HT-29 (cell line): ENCODE measurements around the gene ATXN7. TPM values are rescaled to one million over a fixed set of nuclear protein-coding genes. Genes with fewer than 3 reads are reported as not detected.
A peak's percentile ranks its signal among the peaks of the same experiment; 100 is the strongest.

Source experiments
- DNase-seq: peaks from one replicate; pipeline ENCODE4 v3.0.0-alpha.2; 2015; ENCODE audit warnings: low spot score
- total RNA-seq: library from RNA; depleted of rRNA; stranded (reverse); fragments of >200 nt; shearing (Covaris generic); gene quantifications from 2 replicates; pipeline ENCODE4 v1.2.3, GENCODE V29; 2014

The ATXN7 gene
- total RNA-seq, 1 experiment from 2014 or later, result 3.0 TPM

DNA sequence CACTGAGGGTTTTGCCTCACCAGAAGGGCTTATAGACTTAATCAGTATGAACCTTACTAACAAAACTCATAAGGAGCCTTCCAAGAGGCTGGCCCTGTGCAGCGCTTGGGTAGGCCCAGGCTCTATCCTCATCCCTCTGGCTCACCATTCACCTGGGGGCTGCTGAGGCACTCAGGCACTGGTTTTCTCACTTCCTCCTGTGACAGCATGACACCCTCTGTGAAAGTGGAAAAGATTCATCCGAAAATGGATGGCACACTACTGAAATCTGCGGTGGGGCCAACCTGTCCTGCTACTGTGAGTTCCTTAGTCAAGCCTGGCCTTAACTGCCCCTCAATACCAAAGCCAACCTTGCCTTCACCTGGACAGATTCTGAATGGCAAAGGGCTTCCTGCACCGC, 118.3 kb downstream of the ATXN7 start:
- no peak for DNase-seq

DNA sequence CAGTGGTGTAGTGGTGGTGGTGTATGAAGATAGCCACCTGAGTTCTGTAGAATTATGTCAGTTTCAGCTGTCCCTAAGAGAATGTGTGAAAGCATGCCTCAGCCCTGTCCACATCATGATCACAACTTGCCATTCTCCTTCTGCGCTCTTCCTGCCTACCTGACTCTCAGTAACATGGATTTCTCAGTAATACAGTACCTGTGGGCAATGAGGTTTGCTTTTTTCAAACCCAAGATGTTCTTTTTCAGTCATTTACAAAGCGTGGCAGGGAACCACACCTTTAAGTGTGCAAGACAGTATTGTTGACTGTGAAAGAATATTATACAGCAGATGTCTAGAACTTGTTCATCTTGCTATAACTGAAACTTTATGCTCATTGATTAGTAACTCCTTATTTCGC, 120.7 kb downstream of the ATXN7 start:
- DNase-seq, result no peak

DNA sequence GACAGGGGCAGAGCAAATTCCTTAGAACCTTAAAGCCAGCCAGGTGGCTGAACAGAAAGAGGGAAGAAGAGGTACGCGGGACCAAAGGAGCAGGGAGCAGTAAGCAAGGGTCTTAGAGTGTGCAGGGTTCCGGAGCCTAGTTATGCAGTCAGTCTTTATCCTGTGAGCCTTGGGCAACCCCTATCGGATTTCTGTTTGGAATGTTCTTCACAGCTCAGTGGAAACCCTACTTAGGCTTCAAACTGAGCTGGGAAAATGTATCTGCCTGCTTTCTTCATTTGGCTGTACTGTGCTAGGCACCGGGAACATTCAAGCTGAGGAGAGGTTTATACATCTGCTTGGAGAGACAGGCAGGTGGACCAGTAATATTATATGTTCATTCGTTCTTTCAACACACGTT, 122.5 kb downstream of the ATXN7 start:
- no peak for DNase-seq

DNA sequence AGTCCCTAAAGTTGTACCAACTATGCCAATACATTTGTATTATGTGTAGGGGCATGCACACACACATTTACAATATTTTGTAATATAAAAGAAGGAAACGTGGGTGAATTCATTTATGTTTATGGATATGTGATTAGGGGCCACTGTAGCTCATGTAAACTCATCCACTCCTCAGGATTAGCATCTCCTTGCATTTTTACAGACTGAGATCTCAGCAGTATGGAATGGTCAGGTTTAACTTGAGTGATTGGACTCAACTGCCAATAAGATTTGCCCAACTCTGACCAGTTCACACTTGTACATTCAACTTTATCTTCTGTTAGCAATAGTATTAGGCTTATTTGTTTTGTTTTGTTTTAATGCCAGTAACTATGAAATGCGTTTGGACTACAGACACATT, 123.2 kb downstream of the ATXN7 start:
- no peak for DNase-seq

DNA sequence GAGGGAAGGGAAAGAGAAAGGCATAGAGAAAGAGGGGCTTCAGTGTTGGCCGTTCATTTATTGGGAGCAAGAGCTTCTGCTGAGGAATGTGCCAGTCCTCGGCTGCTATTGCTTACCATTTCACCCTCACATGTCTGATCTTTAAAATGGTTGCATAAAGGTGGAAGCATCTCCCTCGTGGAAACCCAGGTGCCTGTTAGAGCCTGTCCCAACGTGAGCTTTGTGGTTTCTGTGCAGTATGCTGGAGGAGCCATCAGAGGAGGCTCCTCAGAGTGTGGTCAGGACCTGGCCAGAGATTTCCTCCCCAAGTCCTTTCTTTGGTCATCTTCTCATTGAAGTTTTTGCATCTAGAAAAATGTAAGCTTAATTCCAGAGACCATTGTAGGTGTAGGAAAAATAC, 125.3 kb downstream of the ATXN7 start:
- DNase-seq, result no peak

DNA sequence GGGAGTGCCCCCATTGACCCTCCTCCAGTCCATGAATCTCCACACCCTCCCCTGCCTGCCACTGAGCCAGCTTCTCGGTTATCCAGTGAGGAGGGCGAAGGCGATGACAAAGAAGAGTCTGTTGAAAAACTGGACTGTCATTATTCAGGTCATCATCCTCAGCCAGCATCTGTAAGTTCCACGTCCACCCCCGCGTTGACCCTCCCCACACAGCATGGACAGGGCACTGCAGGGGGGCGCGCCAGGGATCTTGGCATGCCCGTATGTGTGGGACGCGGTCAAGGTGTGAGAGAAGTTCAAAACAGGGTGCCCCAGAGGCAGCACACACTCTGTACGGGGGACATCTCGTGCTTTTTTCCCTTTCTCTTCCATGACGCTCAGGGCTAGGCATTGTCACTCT, 126.5 kb downstream of the ATXN7 start:
- no peak for DNase-seq

DNA sequence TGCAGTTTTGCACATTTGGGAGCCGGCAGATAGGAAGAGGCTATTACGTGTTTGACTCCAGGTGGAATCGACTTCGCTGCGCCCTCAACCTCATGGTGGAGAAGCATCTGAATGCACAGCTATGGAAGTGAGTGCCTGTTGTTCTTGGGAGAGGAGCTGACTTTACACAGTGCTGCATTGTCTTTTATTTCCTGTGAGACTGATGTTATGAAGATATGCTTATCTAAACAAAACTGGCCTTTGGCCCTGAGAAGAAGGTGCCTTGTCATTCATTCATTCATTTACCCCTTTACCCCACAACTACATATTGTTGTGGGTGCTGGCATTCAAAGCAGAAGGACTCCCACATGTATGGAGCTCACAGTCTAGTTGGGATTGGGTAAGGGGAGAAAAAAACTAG, 127.1 kb downstream of the ATXN7 start:
- no peak for DNase-seq

DNA sequence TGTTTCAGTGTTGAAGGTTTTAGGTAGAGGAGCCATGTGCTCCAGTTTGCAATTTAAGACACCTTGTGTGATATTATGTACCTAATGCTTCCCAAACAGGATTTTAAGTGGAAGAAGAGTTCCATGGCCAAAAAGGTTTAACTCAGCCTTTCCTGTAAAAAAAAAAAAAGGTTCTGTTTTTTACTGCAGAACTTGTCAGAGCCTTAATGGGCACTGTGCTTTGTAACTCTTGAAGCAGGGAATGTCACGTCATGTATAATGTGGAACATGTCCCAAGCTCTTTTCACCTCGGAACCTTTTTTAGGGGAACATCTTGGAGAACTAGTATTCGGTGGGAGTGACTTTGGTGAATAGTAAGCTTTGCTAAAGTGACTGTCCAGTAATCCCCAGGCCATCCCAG, 128.0 kb downstream of the ATXN7 start:
- DNase-seq, result no peak

DNA sequence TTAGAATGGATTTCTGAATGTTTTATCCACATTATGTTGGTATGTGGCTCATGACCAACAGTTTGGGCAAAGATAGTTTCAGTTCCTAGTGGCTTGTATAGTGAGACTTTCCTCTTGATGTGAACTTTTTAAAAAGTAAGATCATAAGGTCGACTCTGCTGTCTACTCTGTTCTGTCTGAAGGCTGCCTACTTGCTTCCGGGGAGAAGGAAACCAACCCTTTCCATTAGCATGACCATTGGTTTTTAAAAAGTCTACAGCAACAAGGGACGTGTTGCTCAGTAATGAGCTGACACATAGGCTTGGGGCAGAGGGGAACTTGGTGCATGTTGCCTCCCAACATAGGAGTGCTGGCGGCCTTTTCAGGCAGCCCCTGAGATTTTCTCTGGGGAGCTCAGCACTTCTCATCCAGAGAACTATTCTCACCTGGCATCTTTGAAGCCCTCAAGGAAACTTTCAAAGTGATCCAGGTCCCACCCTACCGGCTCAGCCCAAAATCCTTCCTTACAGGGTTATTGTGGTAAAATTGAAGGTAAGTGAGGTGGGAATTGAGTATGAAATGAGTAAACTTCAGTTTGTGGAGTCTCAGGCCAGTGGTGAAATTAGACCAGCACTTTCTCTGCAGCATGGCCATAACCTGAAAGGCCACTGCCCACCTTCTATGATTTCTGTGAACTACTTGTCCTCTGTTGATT, 129.0 kb downstream of the ATXN7 start:
- no peak for DNase-seq

DNA sequence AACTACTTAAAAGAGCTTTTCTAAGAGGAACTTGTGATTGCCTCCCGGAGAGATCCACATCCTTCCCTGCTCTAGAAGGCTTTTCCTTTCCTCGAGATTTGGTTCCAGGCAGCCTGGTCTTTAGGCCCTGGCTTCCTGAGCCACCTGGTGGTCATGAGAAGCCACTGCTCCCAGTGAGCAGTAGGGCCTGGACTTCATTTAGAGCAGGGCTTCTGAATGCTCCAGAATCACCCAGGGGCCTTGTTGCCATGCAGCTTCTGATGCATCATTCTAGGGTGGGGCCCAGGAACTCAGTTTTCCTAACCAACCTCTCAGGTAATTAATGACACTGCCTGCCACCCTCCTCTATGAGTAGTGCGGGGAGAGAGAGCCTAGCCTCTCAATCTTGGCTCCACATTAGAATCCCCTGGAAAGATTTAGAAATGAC, 130.0 kb downstream of the ATXN7 start:
- peak; percentile 74 for DNase-seq

DNA sequence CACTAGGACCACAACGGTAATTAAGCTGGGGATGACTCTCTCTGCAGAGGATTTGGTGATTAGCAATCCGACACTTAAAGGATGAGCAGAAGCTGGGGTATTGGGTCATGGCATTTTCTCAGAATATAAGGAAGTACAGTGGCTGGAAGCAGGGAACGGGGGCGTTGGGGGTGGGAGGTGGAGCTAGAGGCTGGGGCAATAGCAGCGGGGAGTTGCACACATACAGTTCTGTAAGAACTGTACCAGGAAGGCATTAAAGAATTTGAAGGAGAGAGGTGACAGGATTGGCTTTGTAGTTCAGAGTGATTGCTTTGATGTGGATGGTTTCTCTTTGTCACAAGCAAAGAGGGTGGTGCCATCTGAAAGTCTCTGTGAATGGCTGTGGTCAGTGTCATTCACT, 131.4 kb downstream of the ATXN7 start:
- no peak for DNase-seq

DNA sequence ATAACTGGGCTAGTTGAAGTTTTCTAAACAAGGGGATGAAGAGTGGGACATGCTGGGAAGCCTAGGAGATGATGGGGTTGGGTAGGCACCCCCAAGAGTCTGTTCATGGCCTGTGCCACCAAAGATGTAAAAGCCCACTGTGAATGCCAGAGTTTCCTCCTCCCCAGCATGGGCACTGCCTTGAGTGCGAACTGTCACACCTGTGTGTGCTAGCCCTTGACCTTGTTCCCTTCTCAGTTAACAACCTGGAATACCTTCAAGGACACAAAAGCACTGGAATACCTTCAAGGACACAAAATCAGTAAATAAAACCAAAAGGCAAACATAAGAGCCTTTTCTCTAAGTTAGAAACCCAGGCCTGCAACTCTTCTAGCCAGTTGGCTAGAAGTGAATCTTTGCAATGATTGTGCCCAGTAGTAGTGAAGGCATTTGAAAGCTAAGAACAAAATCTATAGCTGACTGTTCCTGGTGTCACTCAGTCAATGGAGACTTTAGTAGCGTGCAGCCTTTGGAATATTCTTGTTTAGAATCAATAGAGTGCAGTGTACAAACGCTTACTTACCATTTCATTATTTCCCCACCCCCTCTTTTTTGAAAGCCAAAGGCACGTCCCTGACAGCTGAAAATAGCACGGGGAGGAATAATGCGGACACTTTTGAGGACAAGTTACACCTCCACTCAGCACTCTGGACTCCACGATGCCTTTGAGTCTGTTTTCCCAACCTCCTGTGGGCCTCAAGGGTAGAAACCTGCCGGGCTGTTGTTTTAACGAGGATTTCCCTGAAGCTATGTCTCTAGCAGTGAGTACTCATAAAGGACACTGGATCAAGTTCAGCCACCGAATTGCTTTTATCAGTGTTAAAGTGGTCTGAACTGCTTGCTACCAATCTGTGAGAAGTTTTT, 135.4 kb downstream of the ATXN7 start:
- no peak for DNase-seq

DNA sequence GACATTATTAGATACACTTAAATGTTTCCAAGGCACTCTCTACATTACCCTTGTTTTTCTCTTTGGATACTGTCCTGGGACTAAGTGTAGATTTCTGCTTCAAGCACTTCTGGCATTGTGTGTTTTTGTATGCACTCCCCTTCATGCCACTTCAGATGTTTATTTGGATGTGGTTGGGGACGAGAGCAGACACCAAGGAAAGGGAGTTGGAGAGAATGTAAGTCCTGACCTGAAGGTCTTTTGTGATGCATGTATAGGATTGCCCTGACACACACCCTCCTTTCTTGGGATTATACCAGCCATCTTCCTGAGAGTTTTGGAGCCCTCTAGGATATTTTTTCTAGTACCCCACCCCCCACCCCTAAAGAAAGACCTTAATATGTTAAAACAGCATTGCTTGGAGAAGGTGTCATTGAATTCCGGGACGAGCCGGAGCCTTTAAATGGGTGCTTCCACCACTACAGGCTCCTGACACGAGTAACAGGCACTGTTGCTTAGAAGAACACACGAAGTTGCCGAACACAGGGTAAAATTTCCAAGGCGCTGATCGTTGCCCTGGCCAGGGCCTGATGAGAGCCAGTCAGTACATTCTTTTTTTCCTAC, 136.9 kb downstream of the ATXN7 start:
- DNase-seq, result no peak

DNA sequence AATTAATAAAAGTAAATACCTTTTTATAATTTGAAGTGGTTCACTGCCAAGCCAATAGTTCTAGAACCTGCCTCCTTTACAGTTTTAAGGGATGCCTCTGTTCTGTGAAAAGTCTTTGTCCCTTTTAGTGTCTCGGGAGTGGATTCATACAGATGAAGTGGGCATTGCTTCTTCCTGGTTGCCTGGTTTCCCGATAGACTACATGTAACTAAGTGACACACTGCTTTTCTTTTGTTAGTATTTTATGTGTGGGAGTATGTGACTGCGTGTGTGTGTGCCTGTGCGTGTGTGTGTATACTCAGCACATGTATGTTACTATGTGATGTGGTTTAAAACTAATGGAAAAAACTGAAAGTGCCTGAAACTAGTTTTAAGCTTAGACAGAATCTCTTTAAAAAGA, 138.6 kb downstream of the ATXN7 start:
- no peak for DNase-seq

DNA sequence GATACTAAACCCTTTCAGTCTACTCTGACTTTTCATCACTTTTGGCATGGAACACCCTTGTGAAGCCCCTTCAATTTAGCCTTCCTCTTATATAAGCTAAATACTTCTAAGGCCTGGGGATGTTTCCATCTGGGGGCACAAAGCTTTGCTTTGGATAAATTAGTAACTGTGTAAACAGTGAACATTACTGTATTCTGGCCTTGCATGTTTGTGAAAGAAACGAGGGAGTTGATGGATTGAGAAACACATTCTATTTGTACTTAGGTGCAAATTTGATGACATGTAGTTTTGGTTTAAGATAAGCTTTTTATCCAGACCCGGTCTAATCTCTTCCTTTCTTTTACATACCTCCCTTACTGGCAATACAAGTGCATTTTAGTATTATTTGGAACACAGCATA, 139.9 kb downstream of the ATXN7 start:
- DNase-seq, result no peak

DNA sequence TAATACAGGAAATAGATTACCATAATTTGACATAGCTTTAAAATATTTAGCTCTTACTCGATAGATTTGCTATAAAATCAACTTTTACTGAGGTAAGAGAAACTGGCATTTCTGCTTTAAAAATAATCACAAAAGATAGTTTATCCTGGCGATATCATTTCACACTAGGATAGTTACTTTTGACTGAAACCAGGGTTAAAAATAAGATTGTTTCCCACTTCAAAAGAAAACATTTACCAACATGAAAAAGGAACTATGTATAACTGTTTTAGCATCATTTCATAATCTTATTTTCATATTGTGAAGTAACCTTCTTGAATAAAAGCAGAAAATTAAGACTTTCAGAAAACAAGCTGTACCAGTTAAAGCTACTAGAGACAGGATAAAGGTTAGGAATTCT, 144.3 kb downstream of the ATXN7 start:
- no peak for DNase-seq

DNA sequence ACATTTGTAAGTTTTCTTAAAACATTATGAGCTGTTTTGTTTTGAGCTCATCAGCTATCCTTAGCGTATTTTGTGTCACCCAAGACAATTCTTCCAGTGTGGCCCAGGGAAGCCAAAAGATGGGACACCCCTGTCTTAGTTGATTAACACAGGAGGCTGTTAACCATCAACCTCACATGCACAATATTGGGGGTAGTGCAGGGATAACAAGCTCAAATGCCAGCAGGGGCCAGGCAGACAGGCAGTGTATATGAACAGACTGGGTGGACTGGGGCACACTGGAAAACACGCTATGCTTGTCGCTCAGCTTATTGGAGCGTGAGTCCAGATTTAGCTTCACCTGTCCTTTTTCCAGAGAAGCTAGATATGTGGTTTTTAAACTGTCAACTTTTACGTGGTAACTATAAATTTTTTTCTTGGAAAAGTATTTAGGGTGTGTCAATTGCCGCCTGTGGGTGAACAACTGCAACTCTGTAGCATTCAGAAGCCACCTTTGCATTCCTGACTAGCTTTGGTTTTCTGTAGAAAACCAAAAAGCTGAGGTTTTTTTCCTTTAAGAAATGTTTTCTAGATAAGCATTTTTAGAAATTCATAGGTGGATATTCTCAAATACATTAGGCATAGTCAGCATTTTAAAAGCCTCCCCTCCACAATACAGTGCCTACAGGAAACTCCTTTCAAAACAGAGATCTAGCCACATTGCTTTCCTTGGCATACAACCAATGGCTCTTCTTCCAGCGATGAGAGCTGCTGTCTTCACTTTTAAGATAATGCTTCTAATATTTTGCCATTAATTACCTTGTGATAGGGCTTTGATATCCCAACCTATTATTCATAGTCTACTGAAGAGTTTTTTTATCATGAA, 145.1 kb downstream of the ATXN7 start:
- DNase-seq, result no peak

DNA sequence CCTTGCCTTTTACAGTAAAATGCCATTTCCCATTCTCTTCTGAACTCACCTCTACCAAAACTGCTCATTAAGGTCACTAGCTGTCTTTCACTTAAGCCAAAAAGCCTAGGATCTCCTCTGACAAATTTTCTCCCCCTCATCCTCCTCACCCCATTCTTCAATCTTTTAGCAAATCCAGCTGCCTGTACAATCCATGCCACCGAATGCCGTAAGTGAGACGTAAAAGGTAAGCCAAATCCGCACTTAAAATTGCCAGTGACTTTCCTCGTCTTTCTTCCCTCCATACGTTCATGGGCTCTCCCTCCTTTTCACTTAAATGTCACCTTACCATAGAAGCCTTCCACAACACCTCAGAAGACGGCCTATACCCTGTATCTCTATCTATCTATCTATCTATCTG, 145.9 kb downstream of the ATXN7 start:
- DNase-seq, result no peak

DNA sequence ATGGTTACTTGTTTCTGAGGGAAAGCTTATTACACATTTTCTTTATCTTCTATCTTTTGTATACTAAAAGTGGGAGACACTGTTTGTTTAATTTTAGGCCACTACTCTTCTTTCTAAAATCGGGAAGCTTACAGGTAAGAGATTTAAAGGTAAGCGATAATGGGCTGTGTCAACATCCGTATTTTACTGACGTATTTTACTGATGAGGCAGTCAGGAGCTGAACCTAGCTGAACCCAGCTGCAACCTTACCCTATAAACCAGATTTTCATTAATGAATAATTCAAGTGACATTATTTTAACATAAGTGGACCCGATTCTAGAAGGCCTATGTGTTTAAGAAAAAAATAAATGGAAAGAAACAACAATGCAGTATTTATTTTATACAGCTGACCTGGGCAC, 146.5 kb downstream of the ATXN7 start:
- DNase-seq, result no peak

DNA sequence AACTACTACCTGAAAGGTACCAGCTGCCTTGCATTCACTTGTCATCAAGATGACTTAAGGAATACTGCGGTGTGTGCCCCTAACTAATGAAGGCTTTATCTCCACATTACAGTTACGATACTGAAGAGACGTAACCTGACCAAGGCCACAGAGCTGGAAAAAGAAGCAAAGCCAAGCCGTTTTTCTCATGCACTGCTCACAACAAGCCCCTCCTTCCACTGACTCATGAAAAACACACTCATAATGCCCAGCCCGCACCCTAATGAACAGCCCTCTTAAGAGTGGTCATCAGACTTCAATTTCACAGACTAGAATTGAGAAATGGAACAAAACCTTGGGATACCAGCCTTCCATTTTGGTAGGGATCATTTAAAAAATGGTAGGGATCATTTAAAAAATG, 148.0 kb downstream of the ATXN7 start:
- DNase-seq, result no peak

DNA sequence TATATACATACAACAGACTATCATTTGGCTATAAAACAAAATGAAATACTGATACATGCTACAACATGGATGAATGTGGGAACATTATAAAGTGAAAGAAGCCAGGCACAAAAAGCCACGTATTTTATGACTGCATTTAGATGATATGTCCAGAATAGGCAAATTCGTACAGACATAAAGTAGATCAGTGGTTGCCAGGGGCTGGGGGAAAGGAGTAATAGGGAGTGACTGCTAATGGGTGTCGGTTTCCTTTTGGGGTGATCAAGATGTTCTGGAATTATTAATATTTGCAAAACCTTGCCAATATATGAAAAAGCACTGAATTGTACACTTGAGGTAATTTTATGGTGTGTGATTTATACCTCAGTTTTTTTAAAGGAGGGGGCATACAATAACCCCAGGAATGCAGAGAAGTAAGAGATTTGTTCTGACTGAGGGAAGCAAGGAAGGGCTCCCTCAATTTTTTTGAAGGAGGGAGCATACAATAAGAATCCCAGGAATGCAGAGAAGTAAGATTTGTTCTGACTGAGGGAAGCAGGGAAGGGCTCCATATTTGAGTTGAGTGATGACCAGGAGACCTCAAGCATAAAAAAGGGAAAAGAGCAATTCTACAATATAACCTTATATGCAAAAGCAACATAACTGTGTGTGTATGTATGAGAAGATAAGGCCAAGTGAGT, 153.4 kb downstream of the ATXN7 start:
- DNase-seq, result no peak
